Right atrium auricular region (tissue), 2 donors: ENCODE measurements around the gene ING1. TPM values are rescaled to one million over a fixed set of nuclear protein-coding genes. Genes with fewer than 3 reads are reported as not detected.
A peak's percentile ranks its signal among the peaks of the same experiment; 100 is the strongest.

ENCODE experiments used
- DNase-seq: peaks from one replicate; pipeline ENCODE4 v3.0.0-alpha.2; 2019; ENCODE audit warnings: low spot score
- H3K27ac ChIP-seq, 2 donors: fragments of 200-600 bp; sonication (generic); 1 replicate in 1 of 2; 2 replicates in 1 of 2; pipeline ENCODE4 v1.5.1; 2016 to 2019
- H3K27me3 ChIP-seq, 2 donors: fragments of 200-600 bp; sonication (generic); one replicate each; pipeline versions ENCODE4 v1.5.1 to v1.6.0; 2017 to 2019
- H3K36me3 ChIP-seq: fragments of 200-600 bp; sonication (generic); one replicate; pipeline ENCODE4 v1.5.1; 2016
- H3K4me1 ChIP-seq, 2 donors: fragments of 200-600 bp; sonication (generic); one replicate each; pipeline versions ENCODE4 v1.5.1 to v1.6.0; 2017 to 2019
- H3K4me3 ChIP-seq, 2 donors: fragments of 200-600 bp; sonication (generic); 1 replicate in 1 of 2; 2 replicates in 1 of 2; pipeline ENCODE4 v1.5.1; 2017 to 2019; ENCODE audit warnings: mild to moderate bottlenecking in 1 of 2, moderate library complexity in 1 of 2
- H3K9me3 ChIP-seq, 2 donors: fragments of 200-600 bp; sonication (generic); one replicate each; pipeline ENCODE4 v1.5.1; 2019
- total RNA-seq, 2 donors: library from RNA; depleted of rRNA; stranded (reverse); fragments of >200 nt; gene quantifications; one replicate each; pipeline ENCODE4 v1.1.0, GENCODE V29; 2016
- TF ChIP-seq, protein P1 (sequence below), 2 donors: fragments of 200-600 bp; sonication (generic); IDR thresholded peaks; one replicate each; pipeline ENCODE4 v1.5.1; 2019; ENCODE audit warnings: antibody characterized with exemption in 2 of 2

ING1 gene
- total RNA-seq, 2 donors from 2014 or later, result 8.2 to 9.0 TPM

DNA sequence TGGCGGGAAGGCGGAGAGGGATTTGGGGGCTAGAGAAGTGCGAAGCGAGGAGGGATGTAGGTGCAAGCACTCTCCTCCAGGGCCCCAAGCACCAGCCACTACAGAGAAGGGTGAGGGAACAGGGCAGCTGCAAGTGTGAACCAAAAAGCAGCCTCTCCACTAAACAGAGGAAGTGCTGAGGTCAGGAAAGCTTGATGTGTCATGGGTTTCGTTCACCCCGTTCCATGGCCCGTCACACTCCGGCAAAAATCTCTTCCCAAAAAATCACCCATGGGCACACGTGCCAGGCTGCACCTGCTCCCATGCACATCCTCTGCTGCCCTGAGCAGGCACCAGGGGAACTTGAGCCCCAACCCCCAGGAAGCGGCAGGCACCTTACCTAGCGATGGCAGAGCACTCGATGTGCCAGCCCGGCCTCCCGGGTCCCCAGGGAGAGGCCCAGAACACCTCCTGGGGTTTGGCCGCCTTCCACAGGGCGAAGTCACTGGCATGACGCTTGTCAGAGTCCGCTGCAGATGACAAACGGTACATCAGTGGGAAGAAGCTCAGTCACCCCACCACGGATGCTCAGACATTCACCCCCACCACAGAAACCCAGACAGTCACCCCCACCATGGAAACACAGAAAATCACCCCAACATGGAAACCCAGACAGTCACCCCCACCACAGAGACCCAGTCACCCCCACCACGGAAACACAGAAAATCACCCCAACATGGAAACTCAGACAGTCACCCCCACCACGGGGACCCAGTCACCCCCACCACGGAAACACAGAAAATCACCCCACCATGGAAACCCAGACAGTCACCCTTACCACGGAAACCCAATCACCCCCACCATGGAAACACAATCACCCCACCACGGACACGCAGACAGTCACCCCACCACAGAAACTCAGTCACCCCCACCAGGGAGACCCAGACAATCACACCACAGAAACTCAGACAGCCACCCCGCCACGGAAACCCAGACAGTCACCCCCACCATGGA, 36.6 kb upstream of the ING1 start:
- no peak overlapping the region for H3K4me3 ChIP-seq
- TF ChIP-seq, protein P1, sequence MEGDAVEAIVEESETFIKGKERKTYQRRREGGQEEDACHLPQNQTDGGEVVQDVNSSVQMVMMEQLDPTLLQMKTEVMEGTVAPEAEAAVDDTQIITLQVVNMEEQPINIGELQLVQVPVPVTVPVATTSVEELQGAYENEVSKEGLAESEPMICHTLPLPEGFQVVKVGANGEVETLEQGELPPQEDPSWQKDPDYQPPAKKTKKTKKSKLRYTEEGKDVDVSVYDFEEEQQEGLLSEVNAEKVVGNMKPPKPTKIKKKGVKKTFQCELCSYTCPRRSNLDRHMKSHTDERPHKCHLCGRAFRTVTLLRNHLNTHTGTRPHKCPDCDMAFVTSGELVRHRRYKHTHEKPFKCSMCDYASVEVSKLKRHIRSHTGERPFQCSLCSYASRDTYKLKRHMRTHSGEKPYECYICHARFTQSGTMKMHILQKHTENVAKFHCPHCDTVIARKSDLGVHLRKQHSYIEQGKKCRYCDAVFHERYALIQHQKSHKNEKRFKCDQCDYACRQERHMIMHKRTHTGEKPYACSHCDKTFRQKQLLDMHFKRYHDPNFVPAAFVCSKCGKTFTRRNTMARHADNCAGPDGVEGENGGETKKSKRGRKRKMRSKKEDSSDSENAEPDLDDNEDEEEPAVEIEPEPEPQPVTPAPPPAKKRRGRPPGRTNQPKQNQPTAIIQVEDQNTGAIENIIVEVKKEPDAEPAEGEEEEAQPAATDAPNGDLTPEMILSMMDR (IDR thresholded peaks at IDR 0.05), result no peak
- H3K27ac ChIP-seq, result no peak overlapping the region
- H3K36me3 ChIP-seq, result peaks cover 29% of the 10 kb centered on the region
- DNase-seq, result no peak
- H3K9me3 ChIP-seq, result no peaks in the 10 kb centered on the region
- no peaks in the 10 kb centered on the region for H3K27me3 ChIP-seq
- H3K4me1 ChIP-seq, result no peaks in the 10 kb centered on the region

DNA sequence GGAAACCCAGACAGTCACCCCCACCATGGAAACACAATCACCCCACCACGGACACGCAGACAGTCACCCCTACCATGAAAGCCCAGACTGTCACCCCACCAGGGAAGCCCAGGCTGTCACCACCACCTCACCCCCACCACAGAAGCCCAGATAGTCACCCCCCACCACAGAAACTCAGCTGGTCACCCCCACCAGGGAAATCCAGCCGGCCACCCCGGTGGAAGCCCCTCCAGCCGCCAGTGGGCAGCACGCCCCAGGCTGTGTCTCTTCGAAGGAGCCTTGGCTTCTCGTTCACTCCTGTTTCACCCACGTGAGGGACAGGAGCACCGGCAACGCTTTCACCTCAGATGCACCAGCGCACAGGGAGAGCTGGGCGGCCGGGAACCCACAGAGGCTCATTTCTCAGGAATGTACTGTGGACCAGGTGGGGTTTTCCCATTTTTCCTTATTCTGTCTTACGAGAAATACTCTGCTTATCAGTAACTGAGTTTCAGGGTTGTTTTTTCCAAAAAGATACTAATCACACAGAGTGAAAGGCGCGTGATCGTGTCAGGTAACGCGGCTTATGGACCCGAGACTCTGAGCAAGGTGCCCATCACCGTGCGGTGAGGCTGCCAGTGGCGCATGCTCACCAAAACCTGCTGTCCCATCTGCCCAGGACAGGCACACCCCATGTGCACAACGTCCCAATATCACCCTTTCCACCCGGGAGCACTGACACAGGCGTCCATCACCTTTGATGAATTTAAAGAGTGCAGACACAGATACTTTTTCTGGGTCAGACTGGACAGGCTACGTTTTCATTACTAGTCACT, 35.6 kb upstream of the ING1 start:
- no peak overlapping the region for H3K4me3 ChIP-seq
- peaks cover 40% of the 10 kb centered on the region for H3K36me3 ChIP-seq
- no peaks in the 10 kb centered on the region for H3K27me3 ChIP-seq
- TF ChIP-seq, protein P1 (IDR thresholded peaks at IDR 0.05), result no peak
- H3K4me1 ChIP-seq, result no peaks in the 10 kb centered on the region
- H3K9me3 ChIP-seq, result no peaks in the 10 kb centered on the region
- no peak overlapping the region for H3K27ac ChIP-seq
- DNase-seq, result no peak

DNA sequence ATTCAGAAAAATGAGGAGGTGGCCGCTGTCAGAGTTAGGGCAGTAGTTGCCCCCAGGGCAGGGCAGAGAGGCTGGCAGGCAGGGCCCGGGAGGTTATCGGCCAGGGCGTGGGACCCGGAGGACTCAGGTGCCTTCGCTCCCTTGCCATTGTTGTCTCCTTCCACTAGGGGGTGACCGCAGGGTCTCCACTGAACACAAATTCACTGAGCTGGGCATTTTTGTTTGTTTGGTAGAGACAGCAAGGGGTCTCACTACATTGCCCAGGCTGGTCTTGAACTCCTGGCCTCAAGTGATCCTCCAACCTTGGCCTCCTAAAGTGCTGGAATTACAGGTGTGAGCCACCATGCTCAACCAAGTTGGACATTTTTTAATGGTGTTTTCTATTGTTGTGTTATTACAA, 32.6 kb upstream of the ING1 start:
- Histone ChIP-seq H3K4me3 (no peak overlapping the region), H3K27me3 (no peaks in the 10 kb centered on the region), H3K9me3 (no peaks in the 10 kb centered on the region), H3K27ac (no peak overlapping the region), H3K36me3 (peaks cover 61% of the 10 kb centered on the region), H3K4me1 (no peaks in the 10 kb centered on the region)
- DNase-seq, result no peak
- TF ChIP-seq, protein P1 (IDR thresholded peaks at IDR 0.05), result peak in 1 of 2 donors; percentile 36

DNA sequence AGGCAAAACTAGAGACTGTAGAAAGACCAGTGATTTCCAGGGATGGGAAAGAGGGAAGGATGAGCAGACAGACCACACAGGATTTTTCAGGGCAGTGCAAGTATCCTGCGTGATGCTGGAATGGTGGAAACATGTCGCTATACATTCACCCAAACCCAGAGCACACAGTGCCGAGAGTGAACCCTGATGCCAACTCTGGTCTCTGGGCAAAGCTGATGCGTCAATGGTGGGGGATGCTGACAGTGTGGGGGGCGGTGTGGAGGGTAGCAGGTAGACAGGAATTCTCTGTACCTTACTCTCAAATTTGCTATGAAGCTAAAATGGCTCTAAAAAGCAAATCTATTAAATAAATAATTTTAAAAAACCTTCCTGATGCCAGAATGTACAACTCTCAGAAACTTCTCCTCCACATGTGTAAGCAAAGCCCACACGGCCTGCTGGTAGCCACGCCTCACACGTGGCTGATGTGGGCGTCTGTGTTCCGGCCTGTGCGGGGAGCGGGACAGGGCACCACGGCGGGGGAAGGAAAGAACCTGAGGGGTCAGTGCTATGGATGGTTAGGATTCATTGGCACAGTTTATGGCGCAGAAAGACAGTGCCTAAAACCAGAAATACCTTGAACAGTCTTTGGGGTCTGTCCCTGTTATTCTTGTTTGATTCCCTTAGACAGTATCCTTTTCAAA, 31.5 kb upstream of the ING1 start:
- Histone ChIP-seq H3K36me3 (peaks cover 61% of the 10 kb centered on the region), H3K4me3 (no peak overlapping the region), H3K9me3 (no peaks in the 10 kb centered on the region), H3K27me3 (no peaks in the 10 kb centered on the region), H3K27ac (no peak overlapping the region), H3K4me1 (no peaks in the 10 kb centered on the region)
- TF ChIP-seq, protein P1 (IDR thresholded peaks at IDR 0.05), result no peak
- no peak for DNase-seq

DNA sequence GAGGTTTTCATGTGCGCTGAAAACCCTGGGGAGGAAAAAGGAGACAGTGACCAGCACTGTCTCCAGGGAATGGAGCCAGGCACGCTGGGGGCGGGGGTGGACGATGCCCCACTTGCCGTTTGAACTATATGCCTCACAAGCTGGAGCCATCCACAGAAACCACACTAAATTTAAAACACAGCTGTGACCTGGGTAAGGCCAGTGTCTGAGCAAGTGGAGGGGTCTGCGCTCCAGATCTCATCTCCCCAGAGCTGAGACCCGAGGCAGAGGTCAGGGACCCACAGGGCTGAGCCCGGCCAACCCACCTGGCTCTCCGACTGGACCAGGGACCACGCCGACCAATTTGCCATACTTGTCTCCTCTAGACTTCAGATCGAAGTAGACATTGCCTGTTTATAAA, 30.8 kb upstream of the ING1 start:
- H3K4me1 ChIP-seq, result no peaks in the 10 kb centered on the region
- DNase-seq, result no peak
- H3K27me3 ChIP-seq, result no peaks in the 10 kb centered on the region
- no peaks in the 10 kb centered on the region for H3K9me3 ChIP-seq
- no peak overlapping the region for H3K27ac ChIP-seq
- TF ChIP-seq, protein P1 (IDR thresholded peaks at IDR 0.05), result no peak
- no peak overlapping the region for H3K4me3 ChIP-seq
- H3K36me3 ChIP-seq, result peaks cover 69% of the 10 kb centered on the region
